NCI-H2196 treated with DMSO at 0.1 percent for 48 hours (cell line): ENCODE data around the gene SRPX.

Source experiments
- DNase-seq: peaks from one replicate; lab custom pipeline; 2025; ENCODE audit not compliant: unreplicated experiment; lab: John Stamatoyannopoulos, UW

The SRPX gene

GRCh38 chrX:38142610-38143009 lies 78.1 kb downstream of the SRPX start:
- no peak for DNase-seq

GRCh38 chrX:38138900-38139299 lies 81.8 kb downstream of the SRPX start:
- no peak for DNase-seq

- DNase-seq: no peak
Observed at GRCh38 chrX:38138157-38138891, 82.3 kb downstream of the SRPX start.

GRCh38 chrX:38129366-38129765 lies 91.3 kb downstream of the SRPX start:
- no peak for DNase-seq

- DNase-seq: no peak
Observed at GRCh38 chrX:38127961-38128360, 92.7 kb downstream of the SRPX start.

- no peak for DNase-seq
Observed at GRCh38 chrX:38126179-38126578, 94.5 kb downstream of the SRPX start.

- DNase-seq: no peak
Observed at GRCh38 chrX:38124000-38124399, 96.7 kb downstream of the SRPX start.

- no peak for DNase-seq
Observed at GRCh38 chrX:38117485-38117884, 103.2 kb downstream of the SRPX start.

GRCh38 chrX:38116706-38117105 lies 104.0 kb downstream of the SRPX start:
- DNase-seq: no peak

- peak; percentile 17 for DNase-seq
Observed at GRCh38 chrX:38112566-38112965, 108.1 kb downstream of the SRPX start.

GRCh38 chrX:38111196-38111595 lies 109.5 kb downstream of the SRPX start:
- no peak for DNase-seq

- DNase-seq: no peak
Observed at GRCh38 chrX:38110231-38110630, 110.4 kb downstream of the SRPX start.

GRCh38 chrX:38109042-38109898 lies 111.4 kb downstream of the SRPX start:
- DNase-seq: no peak

- no peak for DNase-seq
Observed at GRCh38 chrX:38108364-38108763, 112.3 kb downstream of the SRPX start.

- no peak for DNase-seq
Observed at GRCh38 chrX:38106991-38107655, 113.5 kb downstream of the SRPX start.

- no peak for DNase-seq
Observed at GRCh38 chrX:38105216-38105725, 115.4 kb downstream of the SRPX start.

- DNase-seq: no peak
Observed at GRCh38 chrX:38103857-38104812, 116.5 kb downstream of the SRPX start.

- no peak for DNase-seq
Observed at GRCh38 chrX:38102875-38103274, 117.8 kb downstream of the SRPX start.

- DNase-seq: no peak
Observed at GRCh38 chrX:38102240-38102639, 118.4 kb downstream of the SRPX start.

- DNase-seq: no peak
Observed at GRCh38 chrX:38099688-38100087, 121.0 kb downstream of the SRPX start.
